Measurements from ENCODE around the gene CP.

The CP gene

DNA sequence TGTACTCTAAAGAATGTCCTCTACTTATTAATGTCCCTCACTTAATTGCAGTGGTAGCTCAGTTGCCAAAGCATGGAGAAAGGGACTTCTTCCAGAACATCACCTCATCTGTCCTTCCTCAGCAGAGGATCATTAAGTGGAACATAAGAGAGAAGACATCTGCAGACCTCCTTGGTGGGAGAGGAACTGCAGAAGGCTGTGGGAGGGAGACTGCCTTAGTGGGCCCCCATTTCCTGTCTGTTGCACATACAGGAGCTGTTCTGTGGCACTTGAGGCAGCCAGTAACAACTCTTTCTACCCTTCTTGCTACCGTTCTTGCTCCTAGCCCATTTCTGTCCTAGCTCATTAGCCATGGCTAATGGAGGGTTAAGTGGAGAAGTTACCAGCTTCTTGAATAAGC, 58.6 kb downstream of the CP start:
- TF ChIP-seq, protein P1, sequence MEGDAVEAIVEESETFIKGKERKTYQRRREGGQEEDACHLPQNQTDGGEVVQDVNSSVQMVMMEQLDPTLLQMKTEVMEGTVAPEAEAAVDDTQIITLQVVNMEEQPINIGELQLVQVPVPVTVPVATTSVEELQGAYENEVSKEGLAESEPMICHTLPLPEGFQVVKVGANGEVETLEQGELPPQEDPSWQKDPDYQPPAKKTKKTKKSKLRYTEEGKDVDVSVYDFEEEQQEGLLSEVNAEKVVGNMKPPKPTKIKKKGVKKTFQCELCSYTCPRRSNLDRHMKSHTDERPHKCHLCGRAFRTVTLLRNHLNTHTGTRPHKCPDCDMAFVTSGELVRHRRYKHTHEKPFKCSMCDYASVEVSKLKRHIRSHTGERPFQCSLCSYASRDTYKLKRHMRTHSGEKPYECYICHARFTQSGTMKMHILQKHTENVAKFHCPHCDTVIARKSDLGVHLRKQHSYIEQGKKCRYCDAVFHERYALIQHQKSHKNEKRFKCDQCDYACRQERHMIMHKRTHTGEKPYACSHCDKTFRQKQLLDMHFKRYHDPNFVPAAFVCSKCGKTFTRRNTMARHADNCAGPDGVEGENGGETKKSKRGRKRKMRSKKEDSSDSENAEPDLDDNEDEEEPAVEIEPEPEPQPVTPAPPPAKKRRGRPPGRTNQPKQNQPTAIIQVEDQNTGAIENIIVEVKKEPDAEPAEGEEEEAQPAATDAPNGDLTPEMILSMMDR (IDR thresholded peaks at IDR 0.05) = no peak

DNA sequence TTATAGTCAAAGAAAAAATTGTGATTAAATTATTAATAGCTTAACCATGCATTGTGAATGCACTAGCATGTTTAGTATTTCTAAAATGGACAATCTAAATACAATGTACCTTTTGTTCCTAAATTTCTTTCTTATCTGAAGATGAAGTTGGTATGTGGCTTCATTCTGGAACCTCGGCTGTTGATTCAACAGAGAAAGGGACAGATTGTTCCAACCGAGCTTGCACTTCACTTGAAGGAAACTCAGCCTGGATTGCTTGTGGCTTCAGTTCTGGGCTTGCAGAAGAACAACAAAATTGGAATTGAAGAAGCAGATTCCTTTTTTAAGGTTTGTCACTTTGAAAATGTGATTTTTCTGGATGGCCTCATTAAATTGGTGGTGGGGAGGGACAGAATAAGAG, 59.6 kb downstream of the CP start:
- TF ChIP-seq, protein P1 (IDR thresholded peaks at IDR 0.05) = no peak

DNA sequence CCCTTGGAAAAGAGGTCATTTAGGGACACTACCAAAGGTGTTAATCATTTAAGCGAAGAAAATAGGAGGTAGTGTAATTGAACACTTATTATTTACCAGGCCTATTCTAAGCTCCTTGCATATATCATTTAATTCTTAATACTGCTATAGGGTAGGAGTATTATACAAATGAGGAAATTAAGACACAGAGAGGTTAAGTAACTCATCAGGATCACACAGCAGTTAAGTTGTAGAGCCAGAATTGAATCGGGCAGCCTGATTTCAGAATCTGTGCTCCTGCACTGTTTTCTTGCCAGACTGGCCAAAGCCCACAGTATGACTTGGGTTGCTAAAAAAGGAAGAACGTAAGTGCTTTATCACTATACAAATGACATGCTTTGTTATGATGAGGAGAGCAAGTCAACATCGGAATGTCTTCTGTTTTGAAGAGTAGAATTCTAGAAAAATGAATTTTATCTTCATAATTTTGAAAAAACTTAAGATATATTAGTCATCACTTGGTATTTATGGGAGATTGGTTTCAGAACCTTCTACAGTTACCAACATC, 60.8 kb downstream of the CP start:
- TF ChIP-seq, protein P1 (IDR thresholded peaks at IDR 0.05) = no peak

DNA sequence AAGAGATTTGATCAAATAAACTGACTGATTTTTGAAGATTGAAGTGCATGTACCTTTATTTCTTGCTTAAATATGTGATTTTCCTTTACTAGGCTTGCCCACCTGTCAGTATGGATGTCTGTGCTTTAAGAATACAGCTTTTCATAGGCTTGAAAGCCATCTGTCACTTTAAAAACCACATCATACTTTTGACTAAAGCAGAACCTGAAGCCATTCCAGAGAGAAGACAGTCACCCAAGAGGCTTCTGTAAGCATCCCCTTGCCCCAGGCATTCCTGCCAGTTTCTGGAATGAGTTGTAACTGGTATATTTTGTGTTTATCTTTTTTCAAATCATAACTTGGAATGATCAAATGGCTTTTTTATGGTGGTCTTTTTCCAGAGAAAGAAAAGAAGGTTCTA, 68.2 kb downstream of the CP start:
- TF ChIP-seq, protein P1 (IDR thresholded peaks at IDR 0.05) = no peak

DNA sequence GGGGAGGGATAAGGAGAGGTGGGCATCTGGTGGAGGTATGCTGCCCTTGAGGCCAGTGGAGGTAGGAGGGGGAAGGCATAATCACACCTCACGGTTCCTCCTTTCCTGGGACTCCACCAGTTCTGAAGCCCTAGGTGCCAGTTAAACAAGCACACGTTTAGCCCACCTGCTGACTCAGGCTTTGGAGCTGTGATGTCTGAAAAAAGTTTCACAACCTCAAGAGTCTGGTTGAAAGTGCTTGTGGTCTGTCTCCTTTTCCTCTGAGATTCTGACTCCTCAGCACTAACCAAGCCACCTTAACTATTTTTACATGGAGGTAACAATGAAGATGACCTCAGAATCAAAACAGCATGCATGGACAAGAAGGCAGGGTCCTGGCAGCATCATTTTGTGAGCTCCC, 69.2 kb downstream of the CP start:
- TF ChIP-seq, protein P1 (IDR thresholded peaks at IDR 0.05) = no peak

DNA sequence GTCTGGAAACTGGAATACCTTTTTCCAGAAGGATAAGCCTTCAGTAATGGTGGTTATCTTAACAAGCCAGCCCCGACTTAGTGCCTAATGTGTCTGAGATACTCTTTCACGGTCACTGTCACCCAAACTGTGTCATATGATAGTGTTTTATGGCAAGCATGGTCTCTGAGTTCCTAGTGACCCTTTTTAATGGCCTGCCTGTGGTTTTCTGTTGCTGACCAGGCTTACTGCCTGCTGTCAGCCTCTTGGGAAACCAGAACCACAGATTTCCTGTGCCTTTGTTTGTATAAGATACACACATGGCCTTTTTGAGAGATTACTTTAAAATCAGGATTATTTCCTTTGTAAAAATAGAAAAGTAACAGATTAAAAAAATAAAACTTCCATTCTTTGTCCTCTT, 69.8 kb downstream of the CP start:
- TF ChIP-seq, protein P1 (IDR thresholded peaks at IDR 0.05) = no peak

DNA sequence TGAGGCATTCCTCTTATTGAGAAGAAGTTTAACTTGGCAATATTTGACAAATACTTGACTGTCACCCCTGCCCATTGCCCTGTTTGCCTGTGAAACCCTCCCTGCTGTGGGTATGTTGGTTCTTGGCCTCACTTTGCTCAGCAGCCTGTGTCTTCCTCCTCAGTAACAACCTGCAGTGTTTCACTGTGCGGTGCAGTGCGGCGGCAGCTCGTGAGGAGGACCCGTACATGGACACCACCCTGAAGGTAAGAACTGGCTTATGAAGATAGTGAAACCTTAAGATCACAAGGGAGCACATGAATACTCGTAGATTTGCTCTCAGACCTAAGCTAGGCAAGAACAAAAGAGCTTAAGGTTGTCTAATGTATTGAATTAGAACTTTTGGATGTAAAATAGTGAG, 71.2 kb downstream of the CP start:
- TF ChIP-seq, protein P1 (IDR thresholded peaks at IDR 0.05) = no peak

DNA sequence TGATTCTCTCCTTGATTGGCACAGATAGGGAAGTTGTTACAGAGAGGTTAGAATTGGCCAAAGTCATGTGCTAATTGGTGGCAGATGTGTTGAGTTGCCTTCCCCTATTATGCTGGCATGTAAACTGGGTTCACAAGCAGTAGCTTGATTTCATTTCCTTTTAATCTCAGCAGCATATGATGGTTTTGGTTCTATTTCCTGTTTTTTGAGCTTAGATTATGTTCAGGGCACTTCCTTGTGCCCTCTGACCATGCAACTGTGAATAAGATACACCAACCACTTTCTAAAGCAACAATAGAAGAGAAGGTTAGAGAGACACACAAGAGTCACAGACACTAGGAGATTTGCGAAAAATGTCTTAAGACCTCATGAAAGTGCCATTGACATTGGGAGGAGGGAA, 75.7 kb downstream of the CP start:
- TF ChIP-seq, protein P1 (IDR thresholded peaks at IDR 0.05) = no peak
